Keratinocyte (primary cell): ENCODE measurements around the gene LRRC63. TPM values are rescaled to one million over a fixed set of nuclear protein-coding genes. Genes with fewer than 3 reads are reported as not detected.
A peak's percentile ranks its signal among the peaks of the same experiment; 100 is the strongest.

Experiments
- DNase-seq: peaks from one replicate; pipeline ENCODE4 v3.0.0-alpha.2; 2011; ENCODE audit warnings: low read depth, missing footprints, low spot score
- FAIRE-seq: peaks from 2 replicates; lab custom pipeline; 2011; peaks lifted over from hg19 to GRCh38; lab: Jason Lieb, UNC
- H2AFZ ChIP-seq: 2 replicates; pipeline ENCODE4 v1.6.0; 2012; ENCODE audit warnings: low read length, control low read depth, inconsistent platforms; ENCODE audit not compliant: control insufficient read depth
- H3K27ac ChIP-seq: 2 replicates; pipeline ENCODE4 v1.5.1; 2011; ENCODE audit warnings: low read length; ENCODE audit not compliant: control insufficient read depth, insufficient read depth
- H3K27me3 ChIP-seq: 3 replicates; pipeline ENCODE4 v1.6.0; 2011; ENCODE audit warnings: low read length; ENCODE audit not compliant: control insufficient read depth, insufficient read depth; ENCODE audit errors: extremely low read depth
- H3K36me3 ChIP-seq, 2 experiments: 2 replicates in 1 of 2; 3 replicates in 1 of 2; pipeline ENCODE4 v1.5.1; 2011; ENCODE audit warnings: low read length in 2 of 2, mild to moderate bottlenecking in 1 of 2; ENCODE audit not compliant: control insufficient read depth in 2 of 2, insufficient read depth in 2 of 2; ENCODE audit errors: extremely low read depth in 1 of 2
- H3K4me1 ChIP-seq: 3 replicates; pipeline ENCODE4 v1.5.1; 2011; ENCODE audit warnings: low read length; ENCODE audit not compliant: control insufficient read depth, insufficient read depth; ENCODE audit errors: extremely low read depth
- H3K4me2 ChIP-seq: 3 replicates; pipeline ENCODE4 v1.6.0; 2011; ENCODE audit warnings: low read depth, low read length; ENCODE audit not compliant: control insufficient read depth, insufficient read depth; ENCODE audit errors: extremely low read depth
- H3K4me3 ChIP-seq, 3 experiments: fragments of 200-600 bp in 1 of 3; sonication (generic) in 1 of 3; 2 replicates in 2 of 3; 3 replicates in 1 of 3; pipeline ENCODE4 v1.5.1; 2011 to 2016; ENCODE audit warnings: low read length in 3 of 3, mild to moderate bottlenecking in 3 of 3, control low read depth in 2 of 3, inconsistent platforms in 1 of 3, low read depth in 1 of 3, mixed read lengths in 1 of 3, mixed run types in 1 of 3, moderate library complexity in 1 of 3; ENCODE audit not compliant: control insufficient read depth in 2 of 3, insufficient read depth in 2 of 3; ENCODE audit errors: extremely low read depth in 1 of 3
- H3K79me2 ChIP-seq: 2 replicates; pipeline ENCODE4 v1.6.0; 2012; ENCODE audit warnings: low read length; ENCODE audit not compliant: control insufficient read depth, insufficient read depth
- H3K9ac ChIP-seq: 3 replicates; pipeline ENCODE4 v1.6.0; 2011; ENCODE audit warnings: low read length; ENCODE audit not compliant: control insufficient read depth, insufficient read depth; ENCODE audit errors: extremely low read depth
- H3K9me1 ChIP-seq: 3 replicates; pipeline ENCODE4 v1.6.0; 2011; ENCODE audit warnings: low read length; ENCODE audit not compliant: control insufficient read depth, insufficient read depth; ENCODE audit errors: extremely low read depth
- H3K9me3 ChIP-seq: 2 replicates; pipeline ENCODE4 v1.5.1; 2012; ENCODE audit warnings: low read depth, low read length; ENCODE audit not compliant: control insufficient read depth
- H4K20me1 ChIP-seq: 3 replicates; pipeline ENCODE4 v1.6.0; 2011; ENCODE audit warnings: low read length; ENCODE audit not compliant: control insufficient read depth, insufficient read depth; ENCODE audit errors: extremely low read depth
- CTCF ChIP-seq, 3 experiments: IDR thresholded peaks in 1 of 3; conservative IDR thresholded peaks in 1 of 3; optimal IDR thresholded peaks in 1 of 3; 2 replicates in 2 of 3; 3 replicates in 1 of 3; pipeline versions ENCODE3 to v1.5.1; 2011; ENCODE audit warnings: low read length in 3 of 3, mild to moderate bottlenecking in 3 of 3, moderate library complexity in 2 of 3, control low read depth in 1 of 3, inconsistent platforms in 1 of 3; ENCODE audit not compliant: insufficient read depth in 2 of 3; ENCODE audit errors: extremely low read depth in 1 of 3
- EZH2 ChIP-seq: IDR thresholded peaks from one replicate; pipeline ENCODE4 v1.6.1; 2012; ENCODE audit warnings: inconsistent platforms, mild to moderate bottlenecking, low read length, moderate library complexity
- dilution Hi-C: fragments of 300-500 bp; cut with MboI; formaldehyde crosslinking; loops from one replicate; pipeline ENCODE4 v1.7.0; 2020; ENCODE audit warnings: low sequenced_read_pairs; ENCODE audit not compliant: extremely low pct_ligation_motif_present
- polyA plus RNA-seq, 5 experiments: library from polyadenylated mRNA; depleted of rRNA in 3 of 5; stranded (reverse) in 3 of 5; stranded (forward) in 1 of 5; unstranded in 1 of 5; fragments of >200 nt; gene quantifications; 1 replicate in 1 of 5; 2 replicates in 3 of 5; 3 replicates in 1 of 5; pipeline versions ENCODE4 v1.2.1 to v1.2.3, GENCODE V29; 2011 to 2012; ENCODE audit warnings: missing spikeins in 2 of 5, low read depth in 1 of 5, low replicate concordance in 1 of 5

Gene LRRC63
- polyA plus RNA-seq, 1 donor (not counting 4 experiments of a cell fraction or from before 2014, with no cell fraction given): not detected

DNA sequence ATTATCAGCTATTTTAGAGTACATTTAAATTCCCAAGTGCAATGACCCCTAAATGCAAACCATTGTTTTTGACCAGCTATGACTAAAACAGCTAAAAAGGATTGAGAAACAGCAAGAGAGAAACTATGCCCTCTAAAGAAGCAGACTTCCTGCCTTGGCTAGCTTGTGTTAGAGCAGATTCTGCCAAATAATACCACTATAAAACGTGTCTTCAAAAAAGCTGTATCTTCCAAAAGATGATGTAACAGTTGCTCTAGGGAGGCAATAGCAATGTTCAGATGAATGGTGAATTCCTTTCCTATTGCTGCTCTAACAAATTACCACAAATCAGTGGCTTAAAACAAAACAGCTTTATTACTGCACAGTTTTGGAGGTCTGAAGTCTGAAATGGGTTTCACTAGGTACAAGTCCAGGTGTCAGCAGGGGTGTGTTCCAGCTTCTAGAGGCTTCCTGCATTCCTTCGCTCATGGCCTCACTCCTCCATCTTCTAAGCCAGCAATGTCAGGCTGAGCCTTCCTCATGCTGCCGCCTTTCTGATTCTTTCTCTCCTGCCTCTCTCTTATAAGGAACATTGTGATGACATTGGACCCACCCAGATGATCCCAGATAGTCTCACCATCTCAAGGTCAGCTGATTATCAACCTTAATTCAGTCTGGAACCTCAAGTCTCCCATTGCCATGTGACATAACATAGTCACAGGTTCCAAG is 84.5 kb downstream of the LRRC63 start:
- H4K20me1 ChIP-seq: no peaks in the 10 kb centered on the region
- no peak overlapping the region for H3K4me3 ChIP-seq
- no peak overlapping the region for H2AFZ ChIP-seq
- H3K9me3 ChIP-seq: no peaks in the 10 kb centered on the region
- H3K36me3 ChIP-seq: no peaks in the 10 kb centered on the region
- H3K4me2 ChIP-seq: peak overlapping the region; percentile 31
- TF ChIP-seq EZH2: no peak
- no peaks in the 10 kb centered on the region for H3K79me2 ChIP-seq
- H3K9me1 ChIP-seq: no peaks in the 10 kb centered on the region
- dilution Hi-C loops: no loop called here
- peak overlapping the region; percentile 68 for H3K27ac ChIP-seq
- DNase-seq (peak; percentile 9), FAIRE-seq (peak; percentile 67)
- H3K27me3 ChIP-seq: peaks cover 5% of the 10 kb centered on the region
- peaks cover 19% of the 10 kb centered on the region for H3K4me1 ChIP-seq
- peak overlapping the region; percentile 17 for H3K9ac ChIP-seq

- TF ChIP-seq CTCF (optimal IDR thresholded peaks at IDR 0.05 in 1 of 3, IDR thresholded peaks at IDR 0.05 in 1 of 3, conservative IDR thresholded peaks at IDR 0.05 in 1 of 3; ENCODE audit: extremely low read depth in 1 of 3, insufficient read depth in 2 of 3, low read length in 3 of 3): peak in 1 of 3 experiments; percentile 6
- no peak for TF ChIP-seq EZH2
- DNase-seq: peak; percentile 21
These were observed 85.2 kb downstream of the LRRC63 start for GRCh38 chr13:46296921-46297320.

More at GRCh38 chr13:46296921-46297320, 85.2 kb downstream of the LRRC63 start:
- Histone ChIP-seq H3K27ac (peak overlapping the region; percentile 68), H3K9ac (no peak overlapping the region), H3K4me2 (peak overlapping the region; percentile 31), H3K4me1 (peaks cover 19% of the 10 kb centered on the region), H3K79me2 (no peaks in the 10 kb centered on the region), H3K27me3 (peaks cover 5% of the 10 kb centered on the region), H2AFZ (no peak overlapping the region), H3K9me1 (no peaks in the 10 kb centered on the region), H4K20me1 (no peaks in the 10 kb centered on the region), H3K4me3 (no peak overlapping the region), H3K36me3 (no peaks in the 10 kb centered on the region), H3K9me3 (no peaks in the 10 kb centered on the region)
- FAIRE-seq: no peak
- dilution Hi-C loops: no loop called here
